Keratinocyte (primary cell): Measurements from ENCODE around the gene G3BP2. TPM values are rescaled to one million over a fixed set of nuclear protein-coding genes. Genes with fewer than 3 reads are reported as not detected.

ENCODE experiments used
- DNase-seq: peaks from one replicate; pipeline ENCODE4 v3.0.0-alpha.2; 2011; ENCODE audit warnings: low read depth, missing footprints, low spot score
- FAIRE-seq: peaks from 2 replicates; lab custom pipeline; 2011; peaks lifted over from hg19 to GRCh38; lab: Jason Lieb, UNC
- H2AFZ ChIP-seq: 2 replicates; pipeline ENCODE4 v1.6.0; 2012; ENCODE audit warnings: low read length, control low read depth, inconsistent platforms; ENCODE audit not compliant: control insufficient read depth
- H3K27ac ChIP-seq: 2 replicates; pipeline ENCODE4 v1.5.1; 2011; ENCODE audit warnings: low read length; ENCODE audit not compliant: control insufficient read depth, insufficient read depth
- H3K27me3 ChIP-seq: 3 replicates; pipeline ENCODE4 v1.6.0; 2011; ENCODE audit warnings: low read length; ENCODE audit not compliant: control insufficient read depth, insufficient read depth; ENCODE audit errors: extremely low read depth
- H3K36me3 ChIP-seq, 2 experiments: 2 replicates in 1 of 2; 3 replicates in 1 of 2; pipeline ENCODE4 v1.5.1; 2011; ENCODE audit warnings: low read length in 2 of 2, mild to moderate bottlenecking in 1 of 2; ENCODE audit not compliant: control insufficient read depth in 2 of 2, insufficient read depth in 2 of 2; ENCODE audit errors: extremely low read depth in 1 of 2
- H3K4me1 ChIP-seq: 3 replicates; pipeline ENCODE4 v1.5.1; 2011; ENCODE audit warnings: low read length; ENCODE audit not compliant: control insufficient read depth, insufficient read depth; ENCODE audit errors: extremely low read depth
- H3K4me2 ChIP-seq: 3 replicates; pipeline ENCODE4 v1.6.0; 2011; ENCODE audit warnings: low read depth, low read length; ENCODE audit not compliant: control insufficient read depth, insufficient read depth; ENCODE audit errors: extremely low read depth
- H3K4me3 ChIP-seq, 3 experiments: fragments of 200-600 bp in 1 of 3; sonication (generic) in 1 of 3; 2 replicates in 2 of 3; 3 replicates in 1 of 3; pipeline ENCODE4 v1.5.1; 2011 to 2016; ENCODE audit warnings: low read length in 3 of 3, mild to moderate bottlenecking in 3 of 3, control low read depth in 2 of 3, inconsistent platforms in 1 of 3, low read depth in 1 of 3, mixed read lengths in 1 of 3, mixed run types in 1 of 3, moderate library complexity in 1 of 3; ENCODE audit not compliant: control insufficient read depth in 2 of 3, insufficient read depth in 2 of 3; ENCODE audit errors: extremely low read depth in 1 of 3
- H3K79me2 ChIP-seq: 2 replicates; pipeline ENCODE4 v1.6.0; 2012; ENCODE audit warnings: low read length; ENCODE audit not compliant: control insufficient read depth, insufficient read depth
- H3K9ac ChIP-seq: 3 replicates; pipeline ENCODE4 v1.6.0; 2011; ENCODE audit warnings: low read length; ENCODE audit not compliant: control insufficient read depth, insufficient read depth; ENCODE audit errors: extremely low read depth
- H3K9me1 ChIP-seq: 3 replicates; pipeline ENCODE4 v1.6.0; 2011; ENCODE audit warnings: low read length; ENCODE audit not compliant: control insufficient read depth, insufficient read depth; ENCODE audit errors: extremely low read depth
- H3K9me3 ChIP-seq: 2 replicates; pipeline ENCODE4 v1.5.1; 2012; ENCODE audit warnings: low read depth, low read length; ENCODE audit not compliant: control insufficient read depth
- H4K20me1 ChIP-seq: 3 replicates; pipeline ENCODE4 v1.6.0; 2011; ENCODE audit warnings: low read length; ENCODE audit not compliant: control insufficient read depth, insufficient read depth; ENCODE audit errors: extremely low read depth
- CTCF ChIP-seq, 3 experiments: IDR thresholded peaks in 1 of 3; conservative IDR thresholded peaks in 1 of 3; optimal IDR thresholded peaks in 1 of 3; 2 replicates in 2 of 3; 3 replicates in 1 of 3; pipeline versions ENCODE3 to v1.5.1; 2011; ENCODE audit warnings: low read length in 3 of 3, mild to moderate bottlenecking in 3 of 3, moderate library complexity in 2 of 3, control low read depth in 1 of 3, inconsistent platforms in 1 of 3; ENCODE audit not compliant: insufficient read depth in 2 of 3; ENCODE audit errors: extremely low read depth in 1 of 3
- EZH2 ChIP-seq: IDR thresholded peaks from one replicate; pipeline ENCODE4 v1.6.1; 2012; ENCODE audit warnings: inconsistent platforms, mild to moderate bottlenecking, low read length, moderate library complexity
- dilution Hi-C: fragments of 300-500 bp; cut with MboI; formaldehyde crosslinking; loops from one replicate; pipeline ENCODE4 v1.7.0; 2020; ENCODE audit warnings: low sequenced_read_pairs; ENCODE audit not compliant: extremely low pct_ligation_motif_present
- polyA plus RNA-seq, 5 experiments: library from polyadenylated mRNA; depleted of rRNA in 3 of 5; stranded (reverse) in 3 of 5; stranded (forward) in 1 of 5; unstranded in 1 of 5; fragments of >200 nt; gene quantifications; 1 replicate in 1 of 5; 2 replicates in 3 of 5; 3 replicates in 1 of 5; pipeline versions ENCODE4 v1.2.1 to v1.2.3, GENCODE V29; 2011 to 2012; ENCODE audit warnings: missing spikeins in 2 of 5, low read depth in 1 of 5, low replicate concordance in 1 of 5

Gene G3BP2
- polyA plus RNA-seq, 1 donor (not counting 4 experiments of a cell fraction or from before 2014, with no cell fraction given) = 137 TPM

- H3K27ac ChIP-seq = no peak overlapping the region
- H3K79me2 ChIP-seq = no peaks in the 10 kb centered on the region
- FAIRE-seq (no peak), DNase-seq (no peak)
- H3K9me1 ChIP-seq = no peaks in the 10 kb centered on the region
- no peak overlapping the region for H3K4me3 ChIP-seq
- no peaks in the 10 kb centered on the region for H3K27me3 ChIP-seq
- H3K9me3 ChIP-seq = no peaks in the 10 kb centered on the region
- no peaks in the 10 kb centered on the region for H3K4me1 ChIP-seq
- TF ChIP-seq CTCF (optimal IDR thresholded peaks at IDR 0.05 in 1 of 3, IDR thresholded peaks at IDR 0.05 in 1 of 3, conservative IDR thresholded peaks at IDR 0.05 in 1 of 3; ENCODE audit: extremely low read depth in 1 of 3, insufficient read depth in 2 of 3, low read length in 3 of 3) = no peak
- TF ChIP-seq EZH2 = no peak
- no peak overlapping the region for H3K9ac ChIP-seq
- dilution Hi-C loops = no loop called here
- H4K20me1 ChIP-seq = no peaks in the 10 kb centered on the region
- H3K4me2 ChIP-seq = no peak overlapping the region
- H3K36me3 ChIP-seq = no peaks in the 10 kb centered on the region
- no peak overlapping the region for H2AFZ ChIP-seq
These were observed 50.2 kb downstream of the G3BP2 start for GRCh38 chr4:75623026-75623425.

GRCh38 chr4:75621715-75622114 lies 51.5 kb downstream of the G3BP2 start:
- H3K79me2 ChIP-seq = no peaks in the 10 kb centered on the region
- no peak for DNase-seq
- no peak overlapping the region for H3K4me2 ChIP-seq
- FAIRE-seq = no peak
- no peak overlapping the region for H3K27ac ChIP-seq
- H3K9me3 ChIP-seq = no peaks in the 10 kb centered on the region
- H3K9me1 ChIP-seq = no peaks in the 10 kb centered on the region
- TF ChIP-seq CTCF (optimal IDR thresholded peaks at IDR 0.05 in 1 of 3, IDR thresholded peaks at IDR 0.05 in 1 of 3, conservative IDR thresholded peaks at IDR 0.05 in 1 of 3; ENCODE audit: extremely low read depth in 1 of 3, insufficient read depth in 2 of 3, low read length in 3 of 3) (no peak), EZH2 (no peak)
- H2AFZ ChIP-seq = no peak overlapping the region
- dilution Hi-C loops = no loop called here
- no peak overlapping the region for H3K9ac ChIP-seq
- no peaks in the 10 kb centered on the region for H3K36me3 ChIP-seq
- no peaks in the 10 kb centered on the region for H4K20me1 ChIP-seq
- H3K27me3 ChIP-seq = no peaks in the 10 kb centered on the region
- no peak overlapping the region for H3K4me3 ChIP-seq
- H3K4me1 ChIP-seq = no peaks in the 10 kb centered on the region
